GM18909 (cell line): ENCODE results near the gene CNOT11.
A peak's percentile ranks its signal among the peaks of the same experiment; 100 is the strongest.
"Not testable (repeated sequence)": the region's sequence is repeated elsewhere in the genome, so short reads cannot be mapped to it uniquely, and the experiment has no call there.

ENCODE experiments used
- ATAC-seq: cut with Tn5 transposase; IDR thresholded peaks from one replicate; pipeline ENCODE4 v1.9.1; 2021; ENCODE audit warnings: mild to moderate bottlenecking; ENCODE audit not compliant: unreplicated experiment, poor library complexity

CNOT11 gene

DNA sequence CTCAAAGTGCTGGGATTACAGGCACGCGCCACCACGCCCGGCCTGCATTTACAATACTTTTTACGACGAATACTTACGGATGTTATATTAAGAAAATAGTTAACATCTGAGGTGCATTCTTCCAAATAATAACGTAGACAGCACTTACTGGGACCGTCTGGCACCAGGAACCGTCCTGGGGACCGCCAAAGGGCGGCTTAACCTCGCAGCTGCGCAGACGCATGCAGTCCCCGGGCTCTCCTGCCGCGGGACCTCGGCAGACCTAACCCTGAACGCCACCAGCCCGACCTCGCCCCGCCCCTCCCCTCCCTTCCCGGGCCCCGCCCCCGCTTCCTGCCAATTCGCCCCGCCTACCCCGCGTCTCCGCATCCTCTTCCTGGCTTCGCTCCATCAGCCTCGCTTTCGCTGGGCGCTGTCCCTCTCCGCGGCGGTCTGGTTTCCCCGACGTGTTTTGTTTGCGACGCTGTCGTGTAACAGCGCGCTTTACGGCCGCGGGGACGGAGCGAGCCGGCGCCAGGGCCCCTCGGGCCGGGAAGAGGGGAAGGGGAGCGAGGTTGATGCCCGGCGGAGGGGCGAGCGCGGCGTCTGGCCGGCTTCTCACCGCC is at the start of gene CNOT11:
Gene CNOT11 (plus strand): TSS at position 479 of the 605 bp plus-strand sequence. CDS start 79 bp downstream, at position 558.
- ATAC-seq: peak; percentile 90

- no peak for ATAC-seq
These were observed 48.1 kb upstream of the CNOT11 start for GRCh38 chr2:101204400-101205115.

GRCh38 chr2:101205521-101206479 is 46.9 kb upstream of the CNOT11 start:
- ATAC-seq: no peak

DNA sequence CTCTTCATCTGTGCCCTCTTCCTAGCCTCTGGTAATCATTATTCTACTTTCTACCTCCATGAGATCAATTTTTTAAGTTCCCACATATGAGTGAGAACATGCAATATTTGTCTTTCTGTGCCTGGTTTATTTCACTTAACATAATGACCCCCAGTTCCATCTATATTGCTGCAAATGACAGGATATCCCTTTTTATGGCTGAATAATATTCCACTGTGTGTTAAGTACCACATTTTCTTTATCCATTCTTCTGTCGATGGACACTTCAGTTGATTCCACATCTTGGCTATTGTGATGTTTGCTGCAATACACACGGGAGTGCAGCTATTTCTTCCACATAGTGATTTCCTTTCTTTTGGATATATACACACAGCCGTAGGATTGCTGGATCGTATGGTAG is 43.9 kb upstream of the CNOT11 start:
- ATAC-seq: no peak

- no peak for ATAC-seq
These were observed 33.4 kb upstream of the CNOT11 start for GRCh38 chr2:101219246-101219645.

GRCh38 chr2:101220091-101220490 is 32.6 kb upstream of the CNOT11 start:
- ATAC-seq: not testable (repeated sequence)

GRCh38 chr2:101223814-101224231 is 28.9 kb upstream of the CNOT11 start:
- peak; percentile 99 for ATAC-seq

DNA sequence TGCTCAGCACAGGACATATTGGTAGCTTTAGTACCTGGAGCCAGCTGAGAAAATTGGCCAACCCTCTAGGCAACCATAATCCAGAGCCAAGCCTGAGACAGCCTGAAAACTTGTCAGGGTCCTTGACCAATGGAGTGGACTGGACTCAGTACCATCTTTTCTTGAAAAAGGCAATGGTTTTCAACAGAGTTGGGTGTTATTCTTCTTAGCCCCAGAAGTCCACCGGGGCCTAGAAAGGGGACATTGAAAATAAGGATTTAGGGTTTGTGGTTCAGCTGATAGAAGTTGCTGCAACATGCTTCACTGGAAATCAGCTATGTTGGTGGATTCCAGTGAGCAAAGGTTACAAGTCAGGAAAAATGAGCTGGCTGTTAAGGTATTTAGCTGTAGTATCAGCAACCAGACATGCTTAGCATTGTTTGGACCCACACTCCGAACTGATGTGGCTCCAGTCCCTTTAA is 22.1 kb upstream of the CNOT11 start:
- ATAC-seq: no peak

GRCh38 chr2:101231240-101231639 is 21.4 kb upstream of the CNOT11 start:
- no peak for ATAC-seq

DNA sequence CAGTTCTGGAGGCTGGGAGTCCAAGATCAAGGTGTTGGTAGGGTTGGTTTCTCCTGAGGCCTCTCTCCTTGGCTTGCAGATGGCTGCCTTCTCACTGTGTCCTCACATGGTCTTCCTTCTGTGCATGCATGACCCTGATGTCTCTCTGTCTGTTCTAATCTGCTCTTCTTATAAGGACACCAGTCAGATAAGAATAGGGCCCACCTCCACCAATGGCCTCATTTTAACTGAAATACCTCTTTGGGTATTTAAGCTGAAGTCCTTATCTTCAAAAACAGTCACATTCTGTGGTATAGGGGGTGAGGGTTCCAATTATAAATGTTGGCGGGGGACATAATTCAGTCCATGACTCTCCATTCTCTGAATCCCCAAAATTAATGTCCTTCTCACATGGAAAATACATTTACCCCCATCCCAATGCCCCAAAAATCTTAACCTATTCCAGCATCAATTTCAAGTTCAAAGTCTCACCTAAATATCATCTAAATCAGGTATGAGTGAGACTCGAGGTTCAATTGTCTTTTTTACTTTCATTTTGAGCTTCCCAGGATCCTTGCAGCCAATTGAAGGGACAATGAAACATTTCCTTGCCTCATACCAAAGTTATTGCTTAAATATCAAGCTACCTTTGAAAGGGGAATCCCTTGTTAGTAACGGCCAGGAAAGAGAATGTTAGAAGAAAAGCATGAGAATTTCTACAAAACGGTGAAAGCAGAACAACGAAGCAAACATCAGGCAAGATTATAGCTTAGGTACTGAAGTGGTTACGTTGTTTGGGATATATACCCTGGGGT is 20.6 kb upstream of the CNOT11 start:
- ATAC-seq: no peak

DNA sequence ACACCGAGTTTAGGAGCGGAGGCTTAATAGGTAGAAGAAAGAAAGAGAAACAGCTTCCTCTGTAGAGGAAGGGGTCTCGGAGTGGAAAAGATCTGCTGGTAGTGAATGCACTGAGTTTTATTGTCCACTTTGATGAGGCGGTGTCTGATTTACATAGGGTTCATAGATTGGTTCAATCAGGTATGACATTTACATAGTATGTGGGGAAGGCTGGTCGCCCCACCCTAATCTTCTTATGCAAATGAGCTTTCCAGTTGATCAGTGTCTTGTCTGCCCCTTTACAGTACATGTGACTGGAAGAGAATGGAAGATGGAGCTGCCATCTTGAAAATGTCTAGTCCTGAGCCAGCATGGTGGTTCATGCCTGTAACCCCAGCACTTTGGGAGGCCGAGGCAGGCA is 19.9 kb upstream of the CNOT11 start:
- ATAC-seq: no peak

DNA sequence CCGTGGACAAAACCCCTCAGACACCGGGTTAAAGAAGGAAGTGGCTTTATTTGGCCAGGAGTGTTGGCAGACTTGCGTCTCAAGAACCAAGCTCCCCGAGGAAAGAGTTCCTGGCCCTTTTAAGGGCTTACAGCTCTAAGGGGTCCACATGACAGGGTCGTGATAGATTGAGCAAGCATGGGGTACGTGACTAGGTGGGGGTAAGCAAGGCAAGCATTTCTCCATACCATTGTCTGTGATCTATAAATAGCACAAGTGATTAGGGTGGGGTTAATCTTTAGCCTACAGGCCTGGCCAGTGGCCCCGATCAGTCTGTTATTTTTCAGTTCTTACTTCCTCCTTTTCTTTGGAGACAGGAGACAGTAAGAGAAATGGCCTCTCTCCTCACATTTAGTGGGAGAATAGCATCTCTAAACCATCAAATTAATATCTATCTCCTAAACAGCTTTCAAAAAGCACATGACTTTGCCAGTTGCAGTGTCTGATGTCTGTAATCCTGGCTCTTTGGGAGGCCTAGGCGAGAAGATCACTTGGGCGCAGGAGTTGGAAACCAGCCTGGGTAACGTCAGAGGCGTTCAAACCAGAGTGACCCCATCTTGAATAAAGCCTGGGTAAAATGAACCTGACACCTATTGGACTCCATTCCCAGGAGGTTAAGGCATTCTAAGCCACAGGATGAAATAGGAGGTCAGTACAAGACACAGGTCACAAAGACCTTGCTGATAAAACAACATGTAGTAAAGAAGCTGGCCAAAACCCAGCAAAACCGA is 18.3 kb upstream of the CNOT11 start:
- no peak for ATAC-seq

- ATAC-seq: not testable (repeated sequence)
These were observed 16.7 kb upstream of the CNOT11 start for GRCh38 chr2:101235956-101236355.

DNA sequence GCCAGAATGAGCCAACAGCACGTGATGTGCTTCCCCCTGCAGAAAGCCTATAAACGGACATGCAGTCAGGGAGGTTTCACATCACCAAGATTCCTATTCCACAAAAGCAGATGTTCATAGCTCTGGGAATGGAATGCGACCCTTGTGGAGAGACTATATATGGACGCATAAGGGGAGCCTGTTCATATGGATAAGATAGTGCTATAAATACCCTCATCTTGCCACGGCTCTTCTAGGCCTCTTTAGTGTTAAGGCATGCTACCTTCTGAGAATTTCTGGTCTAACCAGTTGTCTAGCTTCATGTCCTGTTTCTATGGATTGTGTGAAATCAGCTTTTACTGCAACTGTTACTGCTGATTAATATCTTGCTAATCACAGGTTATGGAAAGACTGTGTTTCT is 14.7 kb upstream of the CNOT11 start:
- ATAC-seq: not testable (repeated sequence)

GRCh38 chr2:101238930-101239759 is 13.5 kb upstream of the CNOT11 start:
- no peak for ATAC-seq

GRCh38 chr2:101239760-101240118 is 12.9 kb upstream of the CNOT11 start:
- ATAC-seq: not testable (repeated sequence)

DNA sequence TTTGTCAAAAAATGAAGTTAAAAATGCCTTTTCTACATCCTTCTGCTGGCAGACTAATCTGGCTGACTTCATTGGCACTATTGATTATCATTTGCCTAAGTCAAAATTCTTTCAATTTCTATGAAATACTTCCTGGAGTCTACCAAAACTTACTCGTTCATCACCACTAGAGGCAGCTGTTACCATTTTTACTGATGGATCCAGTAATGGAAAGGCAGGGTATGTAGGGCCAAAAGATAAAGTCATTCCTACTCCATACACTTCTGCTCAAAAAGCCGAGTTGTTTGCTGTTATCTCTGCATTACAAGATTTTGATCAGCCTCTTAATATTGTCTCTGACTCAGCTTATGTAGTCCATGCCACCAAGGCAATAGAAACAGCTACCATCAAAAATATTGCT is 12.0 kb upstream of the CNOT11 start:
- not testable (repeated sequence) for ATAC-seq

DNA sequence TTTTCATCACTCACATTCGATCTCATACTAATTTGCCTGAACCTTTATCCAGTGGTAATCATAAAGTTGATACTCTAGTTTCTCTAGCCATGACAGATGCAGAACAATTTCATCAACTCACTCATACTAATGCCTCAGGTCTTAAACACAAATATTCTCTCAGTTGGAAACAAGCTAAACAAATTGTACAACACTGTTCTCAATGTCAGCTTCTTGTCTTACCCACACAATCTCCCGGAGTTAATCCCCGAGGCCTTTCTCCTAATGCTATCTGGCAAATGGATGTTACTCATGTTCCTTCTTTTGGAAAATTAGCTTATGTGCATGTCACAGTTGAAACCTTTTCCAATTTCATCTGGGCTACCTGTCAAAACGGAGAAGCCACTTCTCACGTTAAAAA is 11.5 kb upstream of the CNOT11 start:
- no peak for ATAC-seq
